Natural killer cell (primary cell): Measurements from ENCODE around the gene CD7. TPM values are rescaled to one million over a fixed set of nuclear protein-coding genes. Genes with fewer than 3 reads are reported as not detected.
A peak's percentile ranks its signal among the peaks of the same experiment; 100 is the strongest.

ENCODE experiments used
- ATAC-seq, 3 donors: fragments of 150-1000 bp in 2 of 3; fragments of 200-7000 bp in 1 of 3; cut with Tn5 transposase; 1 replicate in 1 of 3; 2 replicates in 2 of 3; pipeline ENCODE4 v1.10.0; 2021; ENCODE audit warnings: mild to moderate bottlenecking in 2 of 3, moderate library complexity in 2 of 3
- DNase-seq, 2 donors: peaks; one replicate each; pipeline versions ENCODE4 v3.0.0 to v3.0.0-alpha.2; 2013 to 2021; ENCODE audit warnings: mixed read lengths in 1 of 2
- H3K27ac ChIP-seq: one replicate; pipeline ENCODE4 v1.5.1; 2013; ENCODE audit warnings: mild to moderate bottlenecking, low read length
- H3K27me3 ChIP-seq: one replicate; pipeline ENCODE4 v1.6.1; 2013; ENCODE audit warnings: low read length; ENCODE audit not compliant: control insufficient read depth, insufficient read depth
- H3K36me3 ChIP-seq: one replicate; pipeline ENCODE4 v1.6.1; 2013; ENCODE audit warnings: low read length; ENCODE audit not compliant: control insufficient read depth, insufficient read depth
- H3K4me1 ChIP-seq: one replicate; pipeline ENCODE4 v1.6.1; 2013; ENCODE audit warnings: low read length; ENCODE audit not compliant: control insufficient read depth, insufficient read depth
- H3K4me3 ChIP-seq: one replicate; pipeline ENCODE4 v1.5.1; 2013; ENCODE audit warnings: low read length
- H3K9me3 ChIP-seq: one replicate; pipeline ENCODE4 v1.6.1; 2013; ENCODE audit warnings: low read length; ENCODE audit not compliant: control insufficient read depth, insufficient read depth
- H3K27ac Mint-ChIP-seq, 2 donors: one replicate each; pipeline ENCODE4 v1.8.0; 2022; ENCODE audit warnings: mild to moderate bottlenecking in 2 of 2, mixed read lengths in 2 of 2, moderate library complexity in 1 of 2
- H3K27me3 Mint-ChIP-seq, 2 donors: one replicate each; pipeline ENCODE4 v1.8.0; 2022; ENCODE audit warnings: low read depth in 2 of 2, mixed read lengths in 2 of 2
- H3K36me3 Mint-ChIP-seq: one replicate; pipeline ENCODE4 v1.8.0; 2022; ENCODE audit warnings: mixed read lengths
- H3K4me1 Mint-ChIP-seq, 2 donors: one replicate each; pipeline ENCODE4 v1.8.0; 2022; ENCODE audit warnings: mixed read lengths in 2 of 2
- H3K4me3 Mint-ChIP-seq: one replicate; pipeline ENCODE4 v1.8.0; 2022; ENCODE audit warnings: mild to moderate bottlenecking, moderate library complexity, mixed read lengths
- H3K9me3 Mint-ChIP-seq, 2 donors: one replicate each; pipeline ENCODE4 v1.8.0; 2022; ENCODE audit warnings: mixed read lengths in 2 of 2
- CTCF ChIP-seq: fragments of 200-600 bp; IDR thresholded peaks from one replicate; pipeline ENCODE4 v1.8.0; 2022; ENCODE audit warnings: antibody characterized with exemption
- WGBS: methylation state at CpG from one replicate; pipeline ENCODE4 v1.1.7; 2013; ENCODE audit warnings: missing lambda C conversion rate; ENCODE audit not compliant: insufficient coverage; 5-methylcytosine and 5-hydroxymethylcytosine counted together
- intact Hi-C: fragments of 100-400 bp; cut with micrococcal nuclease; formaldehyde crosslinking; loops from one replicate; pipeline ENCODE4 v1.14.2; 2022
- total RNA-seq, 4 donors: library from RNA; stranded (reverse); fragments of 120-200 nt in 1 of 4; gene quantifications; one replicate each; pipeline versions ENCODE4 v1.2.3 to v1.2.4, GENCODE V29; 2013 to 2022

CD7 gene
- total RNA-seq = 100 to 1,000 TPM; 464 to 564 (median 522) TPM
- 147 TPM for total RNA-seq (2013)

DNA sequence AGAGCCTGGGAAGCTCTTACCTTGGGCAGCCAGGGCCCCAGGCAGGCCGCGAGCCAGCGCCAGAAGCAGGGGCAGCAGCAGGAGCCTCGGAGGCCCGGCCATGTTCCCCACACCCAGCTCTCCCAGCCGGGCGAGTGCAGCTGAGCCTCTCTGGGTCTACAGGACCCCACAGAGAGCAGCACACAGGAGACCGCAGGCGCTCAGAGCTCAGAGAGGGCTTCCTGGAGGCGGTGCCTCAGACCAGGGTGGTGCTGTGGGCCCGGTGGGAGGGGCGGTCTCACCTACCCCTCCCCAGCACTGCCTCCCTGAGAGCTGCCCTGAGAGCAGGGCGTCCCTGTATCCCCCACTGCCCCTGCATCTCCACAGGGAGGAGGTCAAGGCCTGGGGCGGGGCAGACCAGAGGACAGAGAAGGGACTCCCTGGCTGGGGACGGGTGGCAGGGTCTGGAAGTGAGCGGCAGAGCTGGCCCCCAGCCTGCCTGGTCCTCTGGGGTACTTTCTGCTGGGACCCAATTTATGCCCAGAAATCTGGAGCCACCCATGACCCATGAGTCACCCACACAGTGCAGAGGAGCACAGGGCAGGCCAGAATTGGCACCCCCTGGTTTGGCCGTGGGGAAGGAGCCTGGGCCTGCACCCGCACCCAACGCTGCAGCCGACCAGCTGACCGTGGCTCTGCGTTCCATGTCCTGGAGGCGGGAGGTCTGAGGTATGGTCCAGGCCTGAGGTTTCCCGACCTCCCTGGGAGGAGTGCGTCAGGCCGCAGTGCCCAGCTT, at the start of gene CD7:
Gene CD7 (minus strand): TSS at position 215 of the 775 bp plus-strand sequence. CDS start 113 bp downstream, at position 102.
- H3K27ac Mint-ChIP-seq = no peak within 1 kb of the TSS
- no peaks in the 10 kb centered on the region for H3K36me3 Mint-ChIP-seq
- Histone ChIP-seq H3K36me3 (peaks cover 17% of the 10 kb centered on the region), H3K9me3 (no peaks in the 10 kb centered on the region), H3K4me1 (peaks cover 68% of the 10 kb centered on the region), H3K27ac (peak within 1 kb of the TSS; percentile 78), H3K27me3 (no peaks in the 10 kb centered on the region), H3K4me3 (peak within 1 kb of the TSS; percentile 77)
- no peak for TF ChIP-seq CTCF
- ATAC-seq = peak; percentile 74 to 84 (median 81)
- peak within 1 kb of the TSS; percentile 96 for H3K4me3 Mint-ChIP-seq
- no peaks in the 10 kb centered on the region for H3K27me3 Mint-ChIP-seq
- H3K9me3 Mint-ChIP-seq = no peaks in the 10 kb centered on the region
- intact Hi-C loops = loop anchor here (1.0 to 5.0 kb wide), 3 partner anchors 15 to 50 kb away; no protein-coding TSS in a partner anchor
- WGBS = 58% methylated on average over 26 of the region's 26 CpGs
- peak; percentile 61 to 86 for DNase-seq
- peaks cover 18 to 40% of the 10 kb centered on the region in 2 donors for H3K4me1 Mint-ChIP-seq

DNA sequence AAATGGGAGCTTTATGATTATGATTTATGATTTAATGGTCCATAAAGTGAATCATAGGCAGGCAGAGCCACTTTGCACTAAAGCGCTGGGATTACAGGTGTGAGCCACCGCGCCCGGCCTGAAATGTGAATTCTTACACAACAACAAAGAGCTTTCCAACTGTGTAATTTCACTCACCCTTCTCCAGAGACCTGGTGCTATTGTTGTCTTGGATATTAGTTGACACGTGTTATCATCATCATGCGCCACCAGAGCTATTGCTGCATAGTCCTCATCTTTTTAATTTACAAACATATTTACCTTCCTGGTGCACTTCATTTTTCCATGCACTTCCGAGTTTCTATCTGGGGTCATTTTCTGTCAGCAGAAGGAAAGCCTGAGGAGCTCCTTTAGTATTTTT, 49.3 kb upstream of the CD7 start:
- DNase-seq (no peak), ATAC-seq (no peak)
- TF ChIP-seq CTCF = no peak
- intact Hi-C loops = no loop called here
- Mint-ChIP-seq H3K4me1 (peaks cover 7 to 9% of the 10 kb centered on the region in 2 donors), H3K27ac (no peak overlapping the region), H3K27me3 (peaks cover 10 to 31% of the 10 kb centered on the region in 2 donors), H3K36me3 (no peaks in the 10 kb centered on the region), H3K4me3 (no peak overlapping the region), H3K9me3 (no peaks in the 10 kb centered on the region)
- Histone ChIP-seq H3K27me3 (peaks cover 13% of the 10 kb centered on the region), H3K4me1 (peaks cover 10% of the 10 kb centered on the region), H3K4me3 (no peak overlapping the region), H3K27ac (no peak overlapping the region), H3K36me3 (no peaks in the 10 kb centered on the region), H3K9me3 (no peaks in the 10 kb centered on the region)
- 97% methylated on average over 6 of the region's 7 CpGs for WGBS

GRCh38 chr17:82365606-82366295, 48.3 kb upstream of the CD7 start:
- Mint-ChIP-seq H3K4me3 (no peak overlapping the region), H3K4me1 (peaks cover 2 to 3% of the 10 kb centered on the region in 2 donors), H3K27me3 (peaks cover 4 to 26% of the 10 kb centered on the region in 2 donors), H3K9me3 (no peaks in the 10 kb centered on the region), H3K27ac (no peak overlapping the region), H3K36me3 (no peaks in the 10 kb centered on the region)
- TF ChIP-seq CTCF = no peak
- Histone ChIP-seq H3K4me3 (no peak overlapping the region), H3K9me3 (no peaks in the 10 kb centered on the region), H3K4me1 (peaks cover 5% of the 10 kb centered on the region), H3K27me3 (peaks cover 7% of the 10 kb centered on the region), H3K27ac (no peak overlapping the region), H3K36me3 (no peaks in the 10 kb centered on the region)
- intact Hi-C loops = no loop called here
- DNase-seq = no peak
- no peak for ATAC-seq
- 74% methylated on average over 6 of the region's 6 CpGs for WGBS
